Liver (tissue), 9 donors: ENCODE measurements around the gene LSMEM2. TPM values are rescaled to one million over a fixed set of nuclear protein-coding genes. Genes with fewer than 3 reads are reported as not detected.
A peak's percentile ranks its signal among the peaks of the same experiment; 100 is the strongest.

Experiments used
- DNase-seq: peaks from one replicate; pipeline ENCODE4 v3.0.0-alpha.2; 2017; ENCODE audit warnings: low spot score
- H3K27ac ChIP-seq, 2 donors: one replicate each; pipeline ENCODE4 v1.7.0; 2013; ENCODE audit warnings: inconsistent platforms in 2 of 2, low read length in 2 of 2, control low read depth in 1 of 2, low read depth in 1 of 2, mild to moderate bottlenecking in 1 of 2
- H3K27me3 ChIP-seq, 4 donors: one replicate each; pipeline versions ENCODE4 v1.6.1 to v1.7.0; 2013; ENCODE audit warnings: low read length in 3 of 4, inconsistent platforms in 1 of 4, mild to moderate bottlenecking in 1 of 4, moderate library complexity in 1 of 4; ENCODE audit not compliant: control insufficient read depth in 4 of 4, insufficient read depth in 4 of 4
- H3K36me3 ChIP-seq, 4 donors: one replicate each; pipeline versions ENCODE4 v1.6.1 to v1.7.0; 2013; ENCODE audit warnings: low read length in 3 of 4, mild to moderate bottlenecking in 3 of 4, low read depth in 1 of 4, moderate library complexity in 1 of 4; ENCODE audit not compliant: control insufficient read depth in 4 of 4, insufficient read depth in 3 of 4
- H3K4me1 ChIP-seq, 4 donors: one replicate each; pipeline versions ENCODE4 v1.6.1 to v1.7.0; 2013; ENCODE audit warnings: low read length in 3 of 4, mild to moderate bottlenecking in 3 of 4, moderate library complexity in 1 of 4; ENCODE audit not compliant: control insufficient read depth in 4 of 4, insufficient read depth in 4 of 4
- H3K4me3 ChIP-seq, 3 donors: one replicate each; pipeline versions ENCODE4 v1.6.1 to v1.7.0; 2013; ENCODE audit warnings: low read length in 3 of 3, control low read depth in 1 of 3, low read depth in 1 of 3, mild to moderate bottlenecking in 1 of 3
- H3K9ac ChIP-seq, 2 donors: one replicate each; pipeline ENCODE4 v1.7.0; 2013; ENCODE audit warnings: low read length in 2 of 2, mild to moderate bottlenecking in 2 of 2, moderate library complexity in 2 of 2, control low read depth in 1 of 2, low read depth in 1 of 2
- H3K9me3 ChIP-seq, 4 donors: one replicate each; pipeline versions ENCODE4 v1.6.1 to v1.7.0; 2013; ENCODE audit warnings: low read length in 3 of 4; ENCODE audit not compliant: control insufficient read depth in 4 of 4
- ATF3 ChIP-seq: IDR thresholded peaks from 2 replicates; pipeline ENCODE4 v1.6.1; 2016; ENCODE audit warnings: antibody characterized with exemption
- CTCF ChIP-seq: fragments of 150-350 bp; IDR thresholded peaks from 2 replicates; pipeline ENCODE4 v1.5.1; 2017; ENCODE audit warnings: improper control_type of control experiment, low read depth, low read length; ENCODE audit not compliant: missing input control
- FOXA1 ChIP-seq: IDR thresholded peaks from 2 replicates; pipeline ENCODE4 v1.6.1; 2016; ENCODE audit warnings: antibody characterized with exemption
- FOXA2 ChIP-seq: IDR thresholded peaks from 2 replicates; pipeline ENCODE4 v1.6.1; 2016; ENCODE audit warnings: antibody characterized with exemption
- HNF4A ChIP-seq, 2 donors: conservative IDR thresholded peaks; 2 replicates each; pipeline ENCODE4 v1.6.1; 2016; ENCODE audit warnings: antibody characterized with exemption in 2 of 2, mild to moderate bottlenecking in 2 of 2
- RAD21 ChIP-seq, 2 donors: IDR thresholded peaks; 2 replicates each; pipeline ENCODE4 v1.6.1; 2016; ENCODE audit warnings: antibody characterized with exemption in 2 of 2, mild to moderate bottlenecking in 2 of 2
- REST ChIP-seq: IDR thresholded peaks from 2 replicates; pipeline ENCODE4 v1.6.1; 2016; ENCODE audit warnings: antibody characterized with exemption, mild to moderate bottlenecking
- RXRA ChIP-seq, 2 donors: IDR thresholded peaks; 2 replicates each; pipeline ENCODE4 v1.6.1; 2017 to 2018; ENCODE audit warnings: antibody characterized with exemption in 2 of 2, mild to moderate bottlenecking in 1 of 2
- SP1 ChIP-seq: IDR thresholded peaks from 2 replicates; pipeline ENCODE4 v1.6.1; 2018; ENCODE audit warnings: antibody characterized with exemption, mild to moderate bottlenecking
- TAF1 ChIP-seq: conservative IDR thresholded peaks from 2 replicates; pipeline ENCODE4 v1.6.1; 2016; ENCODE audit warnings: antibody characterized with exemption, mild to moderate bottlenecking
- YY1 ChIP-seq: IDR thresholded peaks from 2 replicates; pipeline ENCODE4 v1.6.1; 2016; ENCODE audit warnings: antibody characterized with exemption, mild to moderate bottlenecking
- ZBTB33 ChIP-seq: IDR thresholded peaks from 2 replicates; pipeline ENCODE4 v1.6.1; 2016; ENCODE audit warnings: antibody characterized with exemption
- WGBS: extraction: QIAGEN DNeasy Blood & Tissue Kit; methylation state at CpG from one replicate; pipeline ENCODE4 v1.1.7; 2013; 5-methylcytosine and 5-hydroxymethylcytosine counted together
- polyA plus RNA-seq, 2 donors: library from polyadenylated mRNA; stranded (reverse) in 1 of 2; unstranded in 1 of 2; fragments of 200-250 nt in 1 of 2; fragments of >200 nt in 1 of 2; fragmentation: Nextera tagmentation in 1 of 2; extraction: Ambion mirVana in 1 of 2; gene quantifications; one replicate each; pipeline versions ENCODE4 v1.2.1 to v1.2.3, GENCODE V29; 2013 to 2015
- total RNA-seq, 2 donors: library from RNA; depleted of rRNA; stranded (reverse); fragments of >200 nt; gene quantifications; one replicate each; pipeline ENCODE4 v1.2.3, GENCODE V29; 2014
- TF ChIP-seq, protein P1 (sequence below): IDR thresholded peaks from 2 replicates; pipeline ENCODE4 v1.6.1; 2016; ENCODE audit warnings: antibody characterized with exemption
- donor health status: healthy.
- donor health status: healthy.
- donor health status: healthy.
- donor health status: healthy.
- donor health status: healthy.

LSMEM2 gene
- total and polyA plus RNA-seq, 4 donors, result 0.03 to 0.08 TPM; not detected in 2

GRCh38 chr3:50255251-50255615 is 23.7 kb upstream of the LSMEM2 start:
- no peak for DNase-seq
- Histone ChIP-seq H3K4me3 (no peak overlapping the region), H3K4me1 (peaks cover 11 to 43% (median 23%) of the 10 kb centered on the region in 4 donors), H3K27me3 (no peaks in the 10 kb centered on the region), H3K27ac (peak overlapping the region; percentile 83 to 96), H3K9ac (no peak overlapping the region), H3K36me3 (peaks cover 14 to 26% (median 21%) of the 10 kb centered on the region in 4 donors), H3K9me3 (no peaks in the 10 kb centered on the region)
- TF ChIP-seq CTCF, result no peak
- TF ChIP-seq, protein P1, sequence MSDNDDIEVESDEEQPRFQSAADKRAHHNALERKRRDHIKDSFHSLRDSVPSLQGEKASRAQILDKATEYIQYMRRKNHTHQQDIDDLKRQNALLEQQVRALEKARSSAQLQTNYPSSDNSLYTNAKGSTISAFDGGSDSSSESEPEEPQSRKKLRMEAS, result no peak
- no peak for TF ChIP-seq RXRA (IDR thresholded peaks at IDR 0.05)
- TF ChIP-seq RAD21 (IDR thresholded peaks at IDR 0.05), result no peak
- TF ChIP-seq YY1, result no peak
- no peak for TF ChIP-seq ZBTB33
- TF ChIP-seq ATF3, result no peak
- no peak for TF ChIP-seq FOXA2
- no peak for TF ChIP-seq REST
- no peak for TF ChIP-seq FOXA1
- no peak for TF ChIP-seq TAF1
- no peak for TF ChIP-seq SP1
- WGBS, result 86% methylated on average over 9 of the region's 9 CpGs

GRCh38 chr3:50256978-50257890 is 21.7 kb upstream of the LSMEM2 start:
- peak; percentile 37 for TF ChIP-seq CTCF
- TF ChIP-seq HNF4A (conservative IDR thresholded peaks at IDR 0.05), result no peak
- TF ChIP-seq RAD21 (IDR thresholded peaks at IDR 0.05), result peak; percentile 62 to 73
- no peak overlapping the region for H3K27ac ChIP-seq
- no peak overlapping the region for H3K9ac ChIP-seq
- H3K4me1 ChIP-seq, result peaks cover 14 to 42% (median 27%) of the 10 kb centered on the region in 4 donors
- H3K36me3 ChIP-seq, result peaks cover 12 to 23% (median 20%) of the 10 kb centered on the region in 4 donors
- 92% methylated on average over 20 of the region's 20 CpGs for WGBS
- H3K27me3 ChIP-seq, result no peaks in the 10 kb centered on the region
- DNase-seq, result no peak
- H3K4me3 ChIP-seq, result no peak overlapping the region
- no peaks in the 10 kb centered on the region for H3K9me3 ChIP-seq
